Fibroblast of lung (primary cell): ENCODE results near the gene PACSIN1. TPM values are rescaled to one million over a fixed set of nuclear protein-coding genes. Genes with fewer than 3 reads are reported as not detected.
"Not testable (repeated sequence)": the region's sequence is repeated elsewhere in the genome, so short reads cannot be mapped to it uniquely, and the experiment has no call there.

Experiments used
- DNase-seq, 2 donors: peaks; one replicate each; pipeline versions ENCODE4 v3.0.0 to v3.0.0-alpha.2; 2010; ENCODE audit warnings: low read depth in 2 of 2
- H2AFZ ChIP-seq: 2 replicates; pipeline ENCODE4 v1.5.1; 2012; ENCODE audit warnings: low read length, control low read depth, inconsistent platforms
- H3K27ac ChIP-seq: 2 replicates; pipeline ENCODE4 v1.5.1; 2011; ENCODE audit warnings: low read length, control low read depth; ENCODE audit not compliant: insufficient read depth
- H3K27me3 ChIP-seq: 2 replicates; pipeline ENCODE4 v1.5.1; 2011; ENCODE audit warnings: mild to moderate bottlenecking, low read length; ENCODE audit not compliant: control insufficient read depth, insufficient read depth
- H3K36me3 ChIP-seq: 2 replicates; pipeline ENCODE4 v1.5.1; 2011; ENCODE audit warnings: low read length; ENCODE audit not compliant: control insufficient read depth, insufficient read depth
- H3K4me1 ChIP-seq: 2 replicates; pipeline ENCODE4 v1.5.1; 2011; ENCODE audit warnings: low read length; ENCODE audit not compliant: control insufficient read depth, insufficient read depth; ENCODE audit errors: extremely low read depth
- H3K4me2 ChIP-seq: 2 replicates; pipeline ENCODE4 v1.5.1; 2011; ENCODE audit warnings: low read length, control low read depth; ENCODE audit not compliant: insufficient read depth; ENCODE audit errors: extremely low read depth
- H3K4me3 ChIP-seq, 4 experiments: fragments of 200-600 bp in 1 of 4; sonication (generic) in 1 of 4; replicated peaks in 1 of 4; 2 replicates each; pipeline ENCODE4 v1.5.1; 2011 to 2016; ENCODE audit warnings: low read length in 4 of 4, low read depth in 3 of 4, mild to moderate bottlenecking in 3 of 4, control low read depth in 2 of 4, inconsistent platforms in 1 of 4, mixed read lengths in 1 of 4; ENCODE audit not compliant: insufficient read depth in 1 of 4; ENCODE audit errors: control extremely low read depth in 1 of 4
- H3K79me2 ChIP-seq: 2 replicates; pipeline ENCODE4 v1.5.1; 2012; ENCODE audit warnings: mild to moderate bottlenecking, low read length, inconsistent platforms; ENCODE audit not compliant: control insufficient read depth, insufficient read depth
- H3K9ac ChIP-seq: 2 replicates; pipeline ENCODE4 v1.5.1; 2011; ENCODE audit warnings: mild to moderate bottlenecking, low read length, control low read depth; ENCODE audit not compliant: insufficient read depth
- H3K9me3 ChIP-seq: 2 replicates; pipeline ENCODE4 v1.5.1; 2012; ENCODE audit warnings: low read depth, low read length; ENCODE audit not compliant: control insufficient read depth, insufficient read depth
- H4K20me1 ChIP-seq: 2 replicates; pipeline ENCODE4 v1.5.1; 2011; ENCODE audit warnings: low read length; ENCODE audit not compliant: control insufficient read depth, insufficient read depth; ENCODE audit errors: extremely low read depth
- EZH2 ChIP-seq: IDR thresholded peaks from 2 replicates; pipeline ENCODE4 v1.5.1; 2012; ENCODE audit warnings: low read length, control low read depth, mild to moderate bottlenecking; ENCODE audit errors: missing control alignments
- polyA plus RNA-seq, 2 donors: library from polyadenylated mRNA; depleted of rRNA in 1 of 2; stranded (reverse) in 1 of 2; unstranded in 1 of 2; fragments of >200 nt; gene quantifications; 2 replicates each; pipeline ENCODE4 v1.2.1, GENCODE V29; 2011 to 2012; ENCODE audit warnings: missing spikeins in 1 of 2
- total RNA-seq: library from RNA; depleted of rRNA; stranded (reverse); fragments of >200 nt; gene quantifications from 2 replicates; pipeline ENCODE4 v1.2.1, GENCODE V29; 2014
- TF ChIP-seq, protein P1 (sequence below), 2 donors: IDR thresholded peaks in 1 of 2; conservative IDR thresholded peaks in 1 of 2; 1 replicate in 1 of 2; 2 replicates in 1 of 2; pipeline ENCODE4 v1.5.1; 2011 to 2012; ENCODE audit warnings: low read length in 2 of 2, control low read depth in 1 of 2, inconsistent platforms in 1 of 2, low read depth in 1 of 2, mild to moderate bottlenecking in 1 of 2

Gene PACSIN1
- total and polyA plus RNA-seq, 2 donors (not counting 1 experiment from before 2014, with no cell fraction given), result under 0.01 TPM; not detected in 1

DNA sequence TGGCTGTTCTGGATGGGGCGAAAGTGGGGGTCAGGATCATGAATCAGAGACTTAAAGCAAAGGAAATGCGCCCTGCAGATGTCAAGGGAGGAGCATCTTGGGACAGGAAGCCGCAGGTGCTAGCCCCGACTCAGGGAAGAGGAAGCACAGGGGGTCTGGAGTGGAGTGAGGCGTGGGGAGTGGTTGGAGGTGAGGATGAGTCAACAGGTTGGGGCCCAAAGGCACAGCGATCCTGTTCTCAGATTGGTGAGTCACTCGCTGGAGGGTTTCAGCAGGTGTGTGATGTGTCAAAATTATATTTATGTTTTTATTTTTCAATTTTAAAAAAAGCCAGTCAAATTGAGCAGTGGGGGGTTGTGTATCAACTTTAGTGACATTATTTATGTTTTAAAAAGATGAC lies 19.0 kb downstream of the PACSIN1 start:
- no peak overlapping the region for H3K4me2 ChIP-seq
- peaks cover 3% of the 10 kb centered on the region for H3K27me3 ChIP-seq
- H3K4me1 ChIP-seq, result no peaks in the 10 kb centered on the region
- no peaks in the 10 kb centered on the region for H4K20me1 ChIP-seq
- no peaks in the 10 kb centered on the region for H3K36me3 ChIP-seq
- H3K9me3 ChIP-seq, result no peaks in the 10 kb centered on the region
- H3K9ac ChIP-seq, result no peak overlapping the region
- TF ChIP-seq, protein P1, sequence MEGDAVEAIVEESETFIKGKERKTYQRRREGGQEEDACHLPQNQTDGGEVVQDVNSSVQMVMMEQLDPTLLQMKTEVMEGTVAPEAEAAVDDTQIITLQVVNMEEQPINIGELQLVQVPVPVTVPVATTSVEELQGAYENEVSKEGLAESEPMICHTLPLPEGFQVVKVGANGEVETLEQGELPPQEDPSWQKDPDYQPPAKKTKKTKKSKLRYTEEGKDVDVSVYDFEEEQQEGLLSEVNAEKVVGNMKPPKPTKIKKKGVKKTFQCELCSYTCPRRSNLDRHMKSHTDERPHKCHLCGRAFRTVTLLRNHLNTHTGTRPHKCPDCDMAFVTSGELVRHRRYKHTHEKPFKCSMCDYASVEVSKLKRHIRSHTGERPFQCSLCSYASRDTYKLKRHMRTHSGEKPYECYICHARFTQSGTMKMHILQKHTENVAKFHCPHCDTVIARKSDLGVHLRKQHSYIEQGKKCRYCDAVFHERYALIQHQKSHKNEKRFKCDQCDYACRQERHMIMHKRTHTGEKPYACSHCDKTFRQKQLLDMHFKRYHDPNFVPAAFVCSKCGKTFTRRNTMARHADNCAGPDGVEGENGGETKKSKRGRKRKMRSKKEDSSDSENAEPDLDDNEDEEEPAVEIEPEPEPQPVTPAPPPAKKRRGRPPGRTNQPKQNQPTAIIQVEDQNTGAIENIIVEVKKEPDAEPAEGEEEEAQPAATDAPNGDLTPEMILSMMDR (conservative IDR thresholded peaks at IDR 0.05 in 1 of 2, IDR thresholded peaks at IDR 0.05 in 1 of 2; ENCODE audit: low read depth in 1 of 2, low read length in 2 of 2), result no peak
- TF ChIP-seq EZH2, result no peak
- H3K27ac ChIP-seq, result no peak overlapping the region
- no peak for DNase-seq
- H3K4me3 ChIP-seq, result no peak overlapping the region
- no peak overlapping the region for H2AFZ ChIP-seq
- H3K79me2 ChIP-seq, result no peaks in the 10 kb centered on the region

GRCh38 chr6:34485321-34486060 lies 19.6 kb downstream of the PACSIN1 start:
- Histone ChIP-seq H4K20me1 (no peaks in the 10 kb centered on the region), H2AFZ (no peak overlapping the region), H3K9ac (no peak overlapping the region), H3K36me3 (no peaks in the 10 kb centered on the region), H3K4me2 (no peak overlapping the region), H3K79me2 (no peaks in the 10 kb centered on the region), H3K4me3 (no peak overlapping the region), H3K27me3 (peaks cover 3% of the 10 kb centered on the region), H3K4me1 (no peaks in the 10 kb centered on the region), H3K27ac (no peak overlapping the region), H3K9me3 (no peaks in the 10 kb centered on the region)
- TF ChIP-seq, protein P1 (conservative IDR thresholded peaks at IDR 0.05 in 1 of 2, IDR thresholded peaks at IDR 0.05 in 1 of 2; ENCODE audit: low read depth in 1 of 2, low read length in 2 of 2), result no peak
- TF ChIP-seq EZH2, result no peak
- no peak for DNase-seq

DNA sequence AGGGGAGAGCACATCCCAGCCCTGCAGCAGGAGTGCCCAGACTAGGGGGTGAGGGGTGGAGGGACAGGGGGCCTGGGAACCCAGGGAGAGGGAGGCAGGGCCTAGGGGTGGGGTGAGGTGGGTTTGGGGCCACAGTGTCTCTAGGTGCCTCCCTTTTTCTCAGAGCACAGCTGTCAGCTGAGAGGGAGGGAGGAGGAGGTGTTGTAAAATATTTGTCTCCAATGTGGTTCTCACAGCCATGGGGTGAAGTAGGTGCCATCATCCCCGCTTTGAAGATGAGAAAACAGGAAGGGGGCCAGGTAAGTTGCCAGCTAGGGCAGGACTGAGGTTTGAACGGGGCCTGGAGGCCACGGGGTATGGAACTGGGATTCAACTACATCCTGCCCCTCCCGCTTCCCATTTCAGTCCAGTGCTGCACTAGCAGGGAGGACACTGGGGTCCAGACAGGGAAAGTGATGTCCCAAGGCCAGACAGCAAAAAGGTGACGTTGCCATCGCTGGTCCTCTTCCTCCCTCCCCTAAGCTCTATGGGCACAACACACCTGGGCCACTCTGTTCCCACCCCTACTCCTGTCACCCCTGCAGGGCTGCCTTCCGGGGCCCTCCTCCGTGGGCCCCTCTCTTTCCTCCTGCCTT lies 20.3 kb downstream of the PACSIN1 start:
- Histone ChIP-seq H3K27me3 (peaks cover 3% of the 10 kb centered on the region), H4K20me1 (no peaks in the 10 kb centered on the region), H3K79me2 (no peaks in the 10 kb centered on the region), H3K36me3 (no peaks in the 10 kb centered on the region), H3K4me3 (no peak overlapping the region), H3K4me2 (no peak overlapping the region), H3K9ac (no peak overlapping the region), H3K4me1 (no peaks in the 10 kb centered on the region), H3K27ac (no peak overlapping the region), H2AFZ (no peak overlapping the region), H3K9me3 (no peaks in the 10 kb centered on the region)
- no peak for TF ChIP-seq EZH2
- TF ChIP-seq, protein P1 (conservative IDR thresholded peaks at IDR 0.05 in 1 of 2, IDR thresholded peaks at IDR 0.05 in 1 of 2; ENCODE audit: low read depth in 1 of 2, low read length in 2 of 2), result no peak
- no peak for DNase-seq

DNA sequence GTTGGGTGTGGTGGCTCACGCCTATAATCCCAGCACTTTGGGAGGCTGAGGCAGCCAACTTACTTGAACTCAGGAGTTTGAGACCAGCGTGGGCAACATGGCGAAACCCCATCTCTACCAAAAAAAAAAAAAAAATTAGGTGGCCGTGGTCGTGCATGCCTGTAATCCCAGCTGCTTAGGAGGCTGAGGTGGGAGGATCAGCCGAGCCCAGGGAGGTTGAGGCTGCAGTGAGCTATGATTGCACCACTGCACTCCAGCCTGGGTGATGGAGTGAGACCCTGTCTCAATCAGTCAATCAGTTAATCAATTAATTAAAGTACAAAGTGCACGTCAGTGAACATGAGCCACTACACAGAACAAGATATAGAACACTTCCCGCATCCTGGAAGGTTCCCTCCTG lies 21.0 kb downstream of the PACSIN1 start:
- DNase-seq, H2AFZ ChIP-seq, H4K20me1 ChIP-seq, H3K4me3 ChIP-seq, H3K4me1 ChIP-seq, H3K9me3 ChIP-seq, H3K9ac ChIP-seq, H3K27me3 ChIP-seq, H3K27ac ChIP-seq, H3K4me2 ChIP-seq, H3K36me3 ChIP-seq, H3K79me2 ChIP-seq: not testable (repeated sequence)
